Hematopoietic multipotent progenitor cell treated with erythropoietin and hydrocortisone succinate and interleukin-3 and kit ligand, for 6 days (in vitro differentiated cells): ENCODE results near the gene GIMD1.

Experiments
- DNase-seq: peaks from one replicate; pipeline ENCODE4 v3.0.0-alpha.2; 2015

The GIMD1 gene

DNA sequence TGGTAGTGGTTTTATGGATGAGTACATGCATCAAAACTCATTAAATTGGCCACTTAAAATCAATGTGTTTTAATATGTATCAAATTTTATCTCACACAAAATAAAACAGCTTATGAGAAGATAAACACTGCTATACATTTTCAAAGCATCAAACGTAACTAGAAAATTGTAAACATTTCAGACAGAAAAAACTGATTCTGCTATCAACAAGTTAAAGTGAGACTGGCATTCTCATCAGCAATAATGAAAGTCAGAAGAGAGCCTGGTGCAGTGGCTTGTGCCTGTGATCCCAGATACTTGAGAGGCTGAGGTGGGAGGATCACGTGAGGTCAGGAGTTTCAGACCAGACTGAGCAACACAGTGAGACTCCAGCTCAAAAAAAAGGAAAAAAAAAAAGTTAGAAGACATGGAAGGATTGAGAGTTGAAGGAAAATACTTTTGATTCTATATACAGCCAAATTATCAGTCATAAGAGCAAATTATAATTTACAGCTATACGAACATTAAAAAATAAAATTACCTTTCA is 55.5 kb downstream of the GIMD1 start:
- no peak for DNase-seq

DNA sequence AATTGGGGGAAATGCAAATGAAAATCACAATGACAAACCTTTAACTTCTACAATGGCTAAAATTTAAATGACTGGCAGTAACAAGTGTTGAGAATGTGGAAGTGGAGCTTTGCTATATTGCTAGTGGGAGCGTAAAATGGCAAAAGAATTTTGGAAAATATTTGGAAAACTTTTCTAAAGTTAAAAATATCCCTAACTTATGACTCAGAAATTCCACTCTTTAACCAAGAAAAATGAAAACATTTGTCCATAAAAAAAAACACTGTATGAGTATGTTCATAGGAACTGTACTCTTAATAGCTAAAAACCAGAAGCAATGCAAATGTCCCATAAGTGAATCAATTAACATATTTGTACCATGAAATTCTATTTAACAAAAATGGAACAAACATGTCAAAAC is 56.2 kb downstream of the GIMD1 start:
- no peak for DNase-seq
